SH-SY5Y (cell line): ENCODE measurements around the gene AGAP1.

Experiments used
- GATA2 ChIP-seq: IDR thresholded peaks from 2 replicates; pipeline ENCODE4 v1.6.1; 2011; ENCODE audit warnings: mild to moderate bottlenecking, low read depth, low read length
- GATA3 ChIP-seq: IDR thresholded peaks from 2 replicates; pipeline ENCODE4 v1.6.1; 2011; ENCODE audit warnings: low read depth, mild to moderate bottlenecking, low read length, moderate library complexity

DNA sequence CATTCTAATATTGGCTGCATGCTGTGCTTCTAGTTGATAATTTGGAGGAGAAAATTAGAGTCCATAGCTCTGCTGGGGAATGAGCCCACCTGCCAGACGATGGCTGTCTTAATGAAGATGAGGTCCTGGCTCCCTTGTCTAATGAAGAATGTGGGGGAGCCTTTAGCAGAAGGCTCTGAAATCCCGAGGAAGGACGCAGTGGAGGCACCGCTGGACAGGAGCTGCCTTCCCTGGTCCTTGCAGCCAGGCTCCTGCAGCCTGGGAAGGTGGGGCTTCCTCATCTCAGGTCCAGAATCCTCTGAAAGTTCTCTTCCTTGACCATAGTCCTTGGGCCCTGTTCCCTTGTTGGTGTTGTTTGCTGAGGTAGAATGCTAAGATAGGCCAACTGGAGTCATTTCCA, 208.3 kb downstream of the AGAP1 start:
- no peak for TF ChIP-seq GATA2
- TF ChIP-seq GATA3, result no peak
